Lower lobe of right lung (tissue), 2 donors: ENCODE results near the gene ZSCAN5B. TPM values are rescaled to one million over a fixed set of nuclear protein-coding genes. Genes with fewer than 3 reads are reported as not detected.
"Not testable (repeated sequence)": the region's sequence is repeated elsewhere in the genome, so short reads cannot be mapped to it uniquely, and the experiment has no call there.

Source experiments
- ATAC-seq, 2 donors: fragments of 200-7000 bp; cut with Tn5 transposase; one replicate each; pipeline ENCODE4 v1.9.1; 2020 to 2022; ENCODE audit warnings: mild to moderate bottlenecking in 2 of 2, moderate library complexity in 2 of 2
- DNase-seq: peaks from one replicate; pipeline ENCODE4 v3.0.0-alpha.2; 2020
- H3K27ac ChIP-seq: fragments of 200-600 bp; one replicate; pipeline ENCODE4 v1.8.0; 2022
- H3K27me3 ChIP-seq: fragments of 200-600 bp; one replicate; pipeline ENCODE4 v1.8.0; 2022; ENCODE audit warnings: low read depth
- H3K36me3 ChIP-seq: fragments of 200-600 bp; one replicate; pipeline ENCODE4 v1.8.0; 2022; ENCODE audit warnings: mild to moderate bottlenecking
- H3K4me1 ChIP-seq: fragments of 200-600 bp; one replicate; pipeline ENCODE4 v1.8.0; 2022
- H3K4me3 ChIP-seq: fragments of 200-600 bp; one replicate; pipeline ENCODE4 v1.8.0; 2022; ENCODE audit warnings: mild to moderate bottlenecking
- H3K9me3 ChIP-seq: fragments of 200-600 bp; one replicate; pipeline ENCODE4 v1.8.0; 2022
- CTCF ChIP-seq: fragments of 200-600 bp; IDR thresholded peaks from one replicate; pipeline ENCODE4 v1.8.0; 2022; ENCODE audit warnings: antibody characterized with exemption, mild to moderate bottlenecking
- intact Hi-C: fragments of 100-400 bp; cut with DNase I; formaldehyde crosslinking; loops from one replicate; pipeline ENCODE4 v1.11.0; 2022
- long read RNA-seq: library from polyadenylated mRNA; unstranded; transcript quantifications from one replicate; pipeline ENCODE4 v2.0.0, GENCODE V29; 2021
- total RNA-seq: library from RNA; stranded (reverse); fragmentation: NEBNext Ultra II Directional; extraction: Animal tissue kit (Norgen Biotek cat#: 25700); gene quantifications from one replicate; pipeline ENCODE4 v1.2.1, GENCODE V29; 2021
- donor health status: DM: no; HTN: yes; CAD: no; lungs with severe emphysema.

ZSCAN5B gene, protein sequence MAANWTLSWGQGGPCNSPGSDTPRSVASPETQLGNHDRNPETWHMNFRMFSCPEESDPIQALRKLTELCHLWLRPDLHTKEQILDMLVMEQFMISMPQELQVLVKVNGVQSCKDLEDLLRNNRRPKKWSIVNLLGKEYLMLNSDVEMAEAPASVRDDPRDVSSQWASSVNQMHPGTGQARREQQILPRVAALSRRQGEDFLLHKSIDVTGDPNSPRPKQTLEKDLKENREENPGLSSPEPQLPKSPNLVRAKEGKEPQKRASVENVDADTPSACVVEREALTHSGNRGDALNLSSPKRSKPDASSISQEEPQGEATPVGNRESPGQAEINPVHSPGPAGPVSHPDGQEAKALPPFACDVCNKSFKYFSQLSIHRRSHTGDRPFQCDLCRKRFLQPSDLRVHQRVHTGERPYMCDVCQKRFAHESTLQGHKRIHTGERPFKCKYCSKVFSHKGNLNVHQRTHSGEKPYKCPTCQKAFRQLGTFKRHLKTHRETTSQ
- total RNA-seq = not detected
- long read RNA-seq = 0 reads

- intact Hi-C loops, H3K27ac ChIP-seq, ATAC-seq, H3K4me1 ChIP-seq, DNase-seq, H3K4me3 ChIP-seq, H3K27me3 ChIP-seq, H3K36me3 ChIP-seq, H3K9me3 ChIP-seq: not testable (repeated sequence)
Observed at GRCh38 chr19:56197646-56198045, at the start of gene ZSCAN5B. Gene ZSCAN5B (minus strand): TSS chr19:56197783. CDS start chr19:56193052, 4,731 bp downstream.

DNA sequence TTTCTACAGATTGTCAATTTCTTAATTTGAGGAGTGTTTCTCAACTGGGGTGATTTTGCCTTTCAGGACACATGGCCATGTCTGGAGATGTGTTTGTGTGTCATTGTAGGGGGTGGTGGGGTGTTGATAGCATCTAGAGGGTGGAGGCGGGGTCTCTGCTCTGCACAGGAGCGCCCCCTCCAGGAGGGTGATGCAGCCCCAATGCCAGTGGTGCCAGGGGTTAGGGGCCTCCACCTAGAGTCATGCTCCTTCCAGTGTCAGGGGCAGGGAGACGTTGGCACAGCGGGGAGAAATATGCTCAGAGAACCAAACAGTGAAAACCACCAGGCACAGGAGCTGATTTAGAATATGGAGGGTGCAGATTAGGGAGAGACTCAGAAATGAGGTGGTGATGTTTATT, 48.2 kb upstream of the ZSCAN5B start:
- H3K9me3 ChIP-seq, H3K27ac ChIP-seq, H3K27me3 ChIP-seq, DNase-seq, H3K36me3 ChIP-seq, ATAC-seq, H3K4me1 ChIP-seq, intact Hi-C loops, H3K4me3 ChIP-seq: not testable (repeated sequence)

DNA sequence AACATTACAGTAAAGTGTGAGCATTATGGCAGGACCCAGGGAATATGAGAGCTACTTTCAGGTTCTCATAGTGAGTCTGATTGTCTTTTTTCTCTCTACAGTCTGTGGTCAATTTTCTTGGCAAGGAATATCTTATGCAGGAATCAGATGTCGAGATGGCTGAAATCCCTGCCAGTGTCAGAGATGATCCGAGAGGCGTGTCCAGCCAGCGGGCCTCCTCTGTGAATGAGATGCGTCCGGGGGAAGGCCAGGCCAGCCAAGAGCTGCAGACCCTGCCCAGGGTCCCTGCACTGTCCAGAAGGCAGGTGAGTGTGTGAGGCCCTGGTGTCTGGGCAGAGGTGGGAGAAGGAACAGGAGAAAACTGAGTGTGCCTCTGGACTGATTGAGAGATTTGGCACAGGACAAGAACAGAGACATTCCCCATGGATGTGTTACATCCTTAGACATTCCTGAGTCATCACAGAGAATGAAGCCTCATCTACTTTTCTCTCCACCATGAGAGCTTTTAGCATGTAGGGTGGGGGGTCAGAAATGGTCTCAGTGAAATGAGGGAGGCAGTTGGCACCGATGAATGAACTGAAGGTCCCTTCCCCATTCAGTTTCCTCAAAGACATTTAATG, 47.6 kb upstream of the ZSCAN5B start:
- Histone ChIP-seq H3K9me3 (no peaks in the 10 kb centered on the region), H3K4me1 (no peaks in the 10 kb centered on the region), H3K36me3 (no peaks in the 10 kb centered on the region), H3K27me3 (no peaks in the 10 kb centered on the region), H3K27ac (no peak overlapping the region), H3K4me3 (no peak overlapping the region)
- no peak for TF ChIP-seq CTCF
- DNase-seq (no peak), ATAC-seq (no peak)
- intact Hi-C loops = no loop called here

DNA sequence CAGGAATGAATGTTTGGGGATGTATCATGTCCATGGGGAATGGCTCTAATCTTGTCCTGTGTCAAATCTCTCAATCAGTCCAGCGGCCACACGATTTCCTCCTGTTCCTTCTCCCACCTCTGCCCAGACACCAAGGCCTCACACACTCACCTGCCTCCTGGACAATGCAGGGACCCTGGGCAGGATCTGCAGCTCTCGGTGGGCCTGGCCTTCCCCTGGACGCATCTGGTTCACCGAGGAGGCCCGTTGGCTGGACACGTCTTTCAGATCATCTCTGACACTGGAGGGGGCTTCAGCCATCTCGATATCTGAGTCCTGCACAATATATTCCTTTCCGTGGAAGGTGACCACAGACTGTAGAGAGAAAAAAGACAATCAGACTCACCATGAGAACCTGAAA, 25.9 kb upstream of the ZSCAN5B start:
- no peaks in the 10 kb centered on the region for H3K9me3 ChIP-seq
- no peak for DNase-seq
- H3K27ac ChIP-seq = no peak overlapping the region
- ATAC-seq = no peak
- no peaks in the 10 kb centered on the region for H3K4me1 ChIP-seq
- H3K4me3 ChIP-seq = no peak overlapping the region
- H3K27me3 ChIP-seq = no peaks in the 10 kb centered on the region
- peaks cover 15% of the 10 kb centered on the region for H3K36me3 ChIP-seq
- TF ChIP-seq CTCF = no peak
- intact Hi-C loops = no loop called here

DNA sequence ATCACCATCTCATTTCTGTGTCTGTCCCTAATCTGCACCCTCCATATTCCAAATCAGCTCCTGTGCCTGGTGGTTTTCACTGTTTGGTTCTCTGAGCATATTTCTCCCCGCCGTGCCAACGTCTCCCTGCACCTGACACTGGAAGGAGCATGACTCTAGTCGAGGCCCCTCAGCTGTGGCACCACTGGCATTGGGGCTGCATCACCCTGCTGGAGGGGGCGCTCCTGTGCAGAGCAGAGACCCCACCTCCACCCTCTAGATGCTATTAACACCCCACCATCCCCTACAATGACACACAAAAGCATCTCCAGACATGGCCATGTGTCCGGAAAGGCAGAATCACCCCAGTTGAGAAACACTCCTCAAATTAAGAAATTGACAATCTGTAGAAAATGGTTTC, 25.3 kb upstream of the ZSCAN5B start:
- ATAC-seq = no peak
- no peaks in the 10 kb centered on the region for H3K27me3 ChIP-seq
- peaks cover 15% of the 10 kb centered on the region for H3K36me3 ChIP-seq
- H3K4me1 ChIP-seq = no peaks in the 10 kb centered on the region
- H3K9me3 ChIP-seq = no peaks in the 10 kb centered on the region
- intact Hi-C loops = no loop called here
- no peak for DNase-seq
- H3K27ac ChIP-seq = no peak overlapping the region
- no peak overlapping the region for H3K4me3 ChIP-seq
- no peak for TF ChIP-seq CTCF

DNA sequence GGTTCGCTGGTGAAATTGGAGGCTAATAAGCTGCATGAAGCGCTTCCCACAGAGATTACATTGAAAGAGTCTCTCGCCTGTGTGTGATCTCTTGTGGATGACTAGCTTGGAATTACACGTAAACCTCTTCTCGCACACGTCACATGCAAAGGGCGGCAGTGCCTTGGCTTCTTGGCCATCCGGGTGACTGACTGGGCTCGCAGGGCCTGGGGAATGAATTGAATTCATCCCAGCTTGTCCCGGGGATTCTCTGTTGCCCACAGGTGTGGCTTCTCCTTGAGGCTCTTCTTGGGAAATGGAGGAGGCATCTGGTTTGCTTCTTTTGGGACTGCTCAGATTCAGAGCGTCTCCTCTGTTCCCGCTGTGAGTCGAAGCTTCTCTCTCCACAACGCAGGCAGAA, 24.3 kb upstream of the ZSCAN5B start:
- peaks cover 10% of the 10 kb centered on the region for H3K27me3 ChIP-seq
- no peak overlapping the region for H3K27ac ChIP-seq
- no peak overlapping the region for H3K4me3 ChIP-seq
- intact Hi-C loops = no loop called here
- peaks cover 9% of the 10 kb centered on the region for H3K4me1 ChIP-seq
- H3K9me3 ChIP-seq = no peaks in the 10 kb centered on the region
- DNase-seq = no peak
- ATAC-seq = no peak
- TF ChIP-seq CTCF = no peak
- H3K36me3 ChIP-seq = peaks cover 15% of the 10 kb centered on the region
